Right ventricle myocardium inferior (tissue), 1 donor: Measurements from ENCODE around the gene ODAM. TPM values are rescaled to one million over a fixed set of nuclear protein-coding genes. Genes with fewer than 3 reads are reported as not detected.
"Not testable (repeated sequence)": the region's sequence is repeated elsewhere in the genome, so short reads cannot be mapped to it uniquely, and the experiment has no call there.

Experiments
- ATAC-seq: fragments of 200-7000 bp; cut with Tn5 transposase; one replicate; pipeline ENCODE4 v1.9.1; 2020; ENCODE audit warnings: mild to moderate bottlenecking, moderate library complexity
- DNase-seq: peaks from one replicate; pipeline ENCODE4 v3.0.0; 2021; ENCODE audit errors: missing footprints
- intact Hi-C: fragments of 100-400 bp; cut with DNase I; formaldehyde crosslinking; loops from one replicate; pipeline ENCODE4 v1.11.0; 2022
- total RNA-seq: library from RNA; stranded (reverse); fragmentation: NEBNext Ultra II Directional; extraction: Animal tissue kit (Norgen Biotek cat#: 25700); gene quantifications from one replicate; pipeline ENCODE4 v1.2.1, GENCODE V29; 2021
- donor health status: DM: no; HTN: yes; CAD: no; lungs with severe emphysema.

The ODAM gene
- total RNA-seq, 1 donor from 2014 or later: not detected

GRCh38 chr4:70216109-70216508, 20.6 kb downstream of the ODAM start:
- DNase-seq, ATAC-seq, intact Hi-C loops: not testable (repeated sequence)

GRCh38 chr4:70216550-70216949, 21.0 kb downstream of the ODAM start:
- DNase-seq, intact Hi-C loops, ATAC-seq: not testable (repeated sequence)

GRCh38 chr4:70221389-70221788, 25.9 kb downstream of the ODAM start:
- ATAC-seq, intact Hi-C loops, DNase-seq: not testable (repeated sequence)

GRCh38 chr4:70221818-70222217, 26.3 kb downstream of the ODAM start:
- intact Hi-C loops: not testable (repeated sequence)

GRCh38 chr4:70225824-70226223, 30.3 kb downstream of the ODAM start, which contains the start of gene FDCSP:
Gene FDCSP, plus strand, starts transcription at chr4:70226124. Its CDS starts 5,071 bp downstream, at chr4:70231195.
- ATAC-seq (no peak), DNase-seq (no peak)
- intact Hi-C loops: no loop called here

More at GRCh38 chr4:70221818-70222217, 26.3 kb downstream of the ODAM start:
- ATAC-seq, DNase-seq: not testable (repeated sequence)

- ATAC-seq (no peak), DNase-seq (no peak)
- intact Hi-C loops: no loop called here
Measured at GRCh38 chr4:70236125-70236524, 40.6 kb downstream of the ODAM start.

GRCh38 chr4:70239131-70239883, 43.8 kb downstream of the ODAM start:
- ATAC-seq: no peak
- no peak for DNase-seq
- intact Hi-C loops: no loop called here

- ATAC-seq (no peak), DNase-seq (no peak)
- intact Hi-C loops: no loop called here
Measured at GRCh38 chr4:70239884-70240591, 44.5 kb downstream of the ODAM start.

- ATAC-seq, intact Hi-C loops, DNase-seq: not testable (repeated sequence)
Measured at GRCh38 chr4:70242297-70242696, 46.8 kb downstream of the ODAM start, which contains the start of gene CSN3. Gene CSN3, plus strand, starts transcription at chr4:70242597. Its CDS starts 2,223 bp downstream, at chr4:70244820.

GRCh38 chr4:70243091-70243490, 47.6 kb downstream of the ODAM start:
- intact Hi-C loops: no loop called here
- ATAC-seq: no peak
- no peak for DNase-seq

GRCh38 chr4:70251250-70251944, 55.9 kb downstream of the ODAM start:
- no peak for ATAC-seq
- DNase-seq: no peak
- intact Hi-C loops: no loop called here

- ATAC-seq (no peak), DNase-seq (no peak)
- intact Hi-C loops: no loop called here
Measured at GRCh38 chr4:70251945-70252277, 56.4 kb downstream of the ODAM start.

Other genes with a start within 250 kb of the ODAM start
- not detected for gene CSN2, start 230.0 kb upstream of the ODAM start, total RNA-seq
- gene STATH, start 199.8 kb upstream of the ODAM start, total RNA-seq: not detected
- gene HTN3, start 167.3 kb upstream of the ODAM start, total RNA-seq: not detected
- gene HTN1, start 145.3 kb upstream of the ODAM start, total RNA-seq: not detected
- gene PRR27, start 41.5 kb upstream of the ODAM start, total RNA-seq: not detected
- not detected for gene FDCSP, start 30.4 kb downstream of the ODAM start, total RNA-seq
- gene CSN3, start 46.9 kb downstream of the ODAM start, total RNA-seq: not detected
- gene CABS1, start 139.3 kb downstream of the ODAM start, total RNA-seq: not detected
- gene SMR3A, start 165.0 kb downstream of the ODAM start, total RNA-seq: not detected
- gene SMR3B, start 187.4 kb downstream of the ODAM start, total RNA-seq: not detected
- not detected for gene OPRPN, start 202.2 kb downstream of the ODAM start, total RNA-seq